ENCODE data around the gene IGF1. TPM values are rescaled to one million over a fixed set of nuclear protein-coding genes. Genes with fewer than 3 reads are reported as not detected.

The IGF1 gene
- polyA plus RNA-seq, 1 experiment, result 1.5 TPM

DNA sequence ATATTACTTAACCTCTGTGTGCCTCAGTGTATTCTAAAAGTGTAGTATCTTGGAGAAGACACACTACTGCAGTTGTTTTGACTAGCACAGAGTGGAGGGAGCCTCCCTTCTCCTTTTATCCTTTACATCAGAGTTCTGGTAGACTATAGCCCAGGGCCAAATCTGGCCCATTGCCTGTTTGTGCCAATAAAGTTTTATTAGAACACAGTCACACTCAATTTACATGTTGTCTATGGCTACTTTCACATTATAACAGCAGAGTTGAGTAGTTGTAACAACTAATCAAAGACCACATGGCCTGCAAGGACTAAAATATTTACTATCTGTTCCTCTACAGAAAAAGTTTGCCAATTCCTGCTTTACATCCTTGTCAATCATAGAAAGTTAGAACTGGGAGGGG lies 27.7 kb upstream of the IGF1 start:
- POLR2A ChIA-PET, result no interaction called here
- Histone ChIP-seq H3K36me3 (ENCODE audit: control insufficient read depth, insufficient read depth, low read length) (no peaks in the 10 kb centered on the region), H3K4me3 (ENCODE audit: low read depth, low read length) (no peak overlapping the region), H3K27me3 (ENCODE audit: control insufficient read depth, insufficient read depth, low read length) (no peaks in the 10 kb centered on the region)
- TF ChIP-seq CTCF (IDR thresholded peaks at IDR 0.05; ENCODE audit: insufficient read depth, low read depth, low read length), result no peak
- DNase-seq (ENCODE audit: low read depth), result no peak
- CTCF ChIA-PET, result interaction anchor here (0.8 kb wide), 1 partner anchor 11 kb away, joined by 4 read pairs; no protein-coding TSS in a partner anchor

DNA sequence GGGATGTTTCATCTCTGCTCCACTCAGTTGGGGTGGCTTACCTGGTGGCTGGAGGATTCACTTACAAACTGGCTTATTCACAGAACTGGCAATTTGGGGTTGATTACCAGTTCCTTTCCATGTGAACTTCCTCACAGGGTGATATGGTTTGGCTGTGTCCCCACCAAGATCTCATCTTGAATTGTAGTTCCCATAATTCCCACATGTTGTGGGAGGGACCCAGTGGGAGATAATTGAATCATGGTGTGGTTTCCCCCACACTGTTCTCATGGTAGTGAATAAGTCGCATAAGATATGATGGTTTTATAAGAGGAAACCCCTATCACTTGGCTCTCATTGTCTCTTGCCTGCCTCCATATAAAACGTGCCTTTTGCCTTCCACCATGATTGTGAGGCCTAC lies 26.9 kb upstream of the IGF1 start:
- Histone ChIP-seq H3K27me3 (ENCODE audit: control insufficient read depth, insufficient read depth, low read length) (no peaks in the 10 kb centered on the region), H3K4me3 (ENCODE audit: low read depth, low read length) (no peak overlapping the region), H3K36me3 (ENCODE audit: control insufficient read depth, insufficient read depth, low read length) (no peaks in the 10 kb centered on the region)
- POLR2A ChIA-PET, result no interaction called here
- DNase-seq (ENCODE audit: low read depth), result no peak
- CTCF ChIA-PET, result interaction anchor here (0.8 kb wide), 1 partner anchor 10 kb away, joined by 4 read pairs; no protein-coding TSS in a partner anchor
- TF ChIP-seq CTCF (IDR thresholded peaks at IDR 0.05; ENCODE audit: insufficient read depth, low read depth, low read length), result no peak

DNA sequence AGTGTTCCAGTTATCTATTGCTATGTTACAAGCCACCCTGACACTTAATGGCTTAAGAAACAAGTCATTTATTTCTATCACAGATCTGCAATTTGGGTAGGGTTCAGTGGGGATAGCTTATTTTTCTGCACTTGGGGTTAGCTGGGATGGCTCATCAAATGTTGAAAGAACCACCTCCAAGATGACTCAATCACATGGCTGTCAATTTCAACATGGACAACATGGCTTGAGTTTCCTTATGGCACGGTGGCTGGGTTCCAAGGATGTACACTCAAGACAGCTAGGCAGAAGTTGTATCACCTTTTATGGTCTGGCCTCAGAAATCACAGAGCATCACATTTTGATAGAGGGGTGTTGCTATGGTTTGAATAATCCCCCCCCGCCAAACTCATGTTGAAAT lies 24.5 kb upstream of the IGF1 start:
- H3K27me3 ChIP-seq (ENCODE audit: control insufficient read depth, insufficient read depth, low read length), result no peaks in the 10 kb centered on the region
- CTCF ChIA-PET, result interaction anchor here (0.6 to 2.3 kb wide), 2 partner anchors 9 to 187 kb away, joined by 3 to 8 read pairs; no protein-coding TSS in a partner anchor
- TF ChIP-seq CTCF (IDR thresholded peaks at IDR 0.05; ENCODE audit: insufficient read depth, low read depth, low read length), result no peak
- no peak for DNase-seq (ENCODE audit: low read depth)
- POLR2A ChIA-PET, result interaction anchor here (0.6 kb wide), 1 partner anchor 9 kb away, joined by 3 read pairs; no protein-coding TSS in a partner anchor
- H3K36me3 ChIP-seq (ENCODE audit: control insufficient read depth, insufficient read depth, low read length), result no peaks in the 10 kb centered on the region
- H3K4me3 ChIP-seq (ENCODE audit: low read depth, low read length), result no peak overlapping the region

DNA sequence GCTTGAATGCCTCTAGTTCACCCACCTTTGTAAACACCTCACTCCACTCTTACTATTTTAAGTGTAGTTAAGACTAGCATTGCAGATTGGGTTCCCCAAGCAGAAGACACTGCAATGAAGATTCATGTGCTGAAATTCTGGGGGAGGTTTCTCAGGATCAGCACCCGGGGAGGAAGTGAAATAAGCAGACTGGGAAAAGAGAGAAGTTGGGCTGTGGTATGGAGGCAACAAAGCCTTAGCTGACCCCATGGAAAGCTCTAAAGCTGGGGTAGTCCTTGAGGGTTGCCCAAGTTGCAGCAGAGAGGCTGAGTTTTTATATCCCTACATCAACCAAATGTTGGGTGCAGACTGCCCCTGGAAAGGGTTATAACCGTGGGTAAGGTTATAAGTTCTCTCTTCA lies 23.9 kb upstream of the IGF1 start:
- ChIA-PET POLR2A (no interaction called here), CTCF (interaction anchor here (0.6 to 2.3 kb wide), 2 partner anchors 9 to 187 kb away, joined by 3 to 8 read pairs; no protein-coding TSS in a partner anchor)
- DNase-seq (ENCODE audit: low read depth), result no peak
- Histone ChIP-seq H3K36me3 (ENCODE audit: control insufficient read depth, insufficient read depth, low read length) (no peaks in the 10 kb centered on the region), H3K4me3 (ENCODE audit: low read depth, low read length) (no peak overlapping the region), H3K27me3 (ENCODE audit: control insufficient read depth, insufficient read depth, low read length) (no peaks in the 10 kb centered on the region)
- TF ChIP-seq CTCF (IDR thresholded peaks at IDR 0.05; ENCODE audit: insufficient read depth, low read depth, low read length), result no peak

DNA sequence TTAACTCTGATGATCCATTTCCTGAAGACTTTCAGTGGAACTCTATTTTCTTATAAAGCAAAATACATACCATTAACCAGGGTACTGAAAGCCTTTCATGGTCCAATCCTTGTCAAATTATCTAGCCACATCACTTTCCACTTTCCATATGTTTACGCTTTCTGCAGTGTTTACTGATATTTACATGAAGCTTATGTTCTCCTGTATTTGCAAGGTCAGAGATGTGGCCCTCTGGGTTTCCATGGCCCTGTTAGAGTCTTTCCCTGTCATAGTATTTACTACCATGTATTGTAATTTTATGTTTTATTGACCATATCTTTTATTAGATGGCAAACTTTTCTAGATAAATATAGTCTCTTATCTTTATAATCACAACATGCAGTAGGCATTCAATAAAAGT lies 23.5 kb upstream of the IGF1 start:
- ChIA-PET CTCF (interaction anchor here (2.3 kb wide), 1 partner anchor 10 kb away, joined by 8 read pairs; no protein-coding TSS in a partner anchor), POLR2A (no interaction called here)
- no peaks in the 10 kb centered on the region for H3K36me3 ChIP-seq (ENCODE audit: control insufficient read depth, insufficient read depth, low read length)
- no peak for TF ChIP-seq CTCF (IDR thresholded peaks at IDR 0.05; ENCODE audit: insufficient read depth, low read depth, low read length)
- no peaks in the 10 kb centered on the region for H3K27me3 ChIP-seq (ENCODE audit: control insufficient read depth, insufficient read depth, low read length)
- no peak for DNase-seq (ENCODE audit: low read depth)
- no peak overlapping the region for H3K4me3 ChIP-seq (ENCODE audit: low read depth, low read length)

Data from BJ (cell line).